Measurements from ENCODE around the gene CRMP1. TPM values are rescaled to one million over a fixed set of nuclear protein-coding genes. Genes with fewer than 3 reads are reported as not detected.

The CRMP1 gene
- total RNA-seq, 1 donor from 2014 or later: 67.4 TPM

DNA sequence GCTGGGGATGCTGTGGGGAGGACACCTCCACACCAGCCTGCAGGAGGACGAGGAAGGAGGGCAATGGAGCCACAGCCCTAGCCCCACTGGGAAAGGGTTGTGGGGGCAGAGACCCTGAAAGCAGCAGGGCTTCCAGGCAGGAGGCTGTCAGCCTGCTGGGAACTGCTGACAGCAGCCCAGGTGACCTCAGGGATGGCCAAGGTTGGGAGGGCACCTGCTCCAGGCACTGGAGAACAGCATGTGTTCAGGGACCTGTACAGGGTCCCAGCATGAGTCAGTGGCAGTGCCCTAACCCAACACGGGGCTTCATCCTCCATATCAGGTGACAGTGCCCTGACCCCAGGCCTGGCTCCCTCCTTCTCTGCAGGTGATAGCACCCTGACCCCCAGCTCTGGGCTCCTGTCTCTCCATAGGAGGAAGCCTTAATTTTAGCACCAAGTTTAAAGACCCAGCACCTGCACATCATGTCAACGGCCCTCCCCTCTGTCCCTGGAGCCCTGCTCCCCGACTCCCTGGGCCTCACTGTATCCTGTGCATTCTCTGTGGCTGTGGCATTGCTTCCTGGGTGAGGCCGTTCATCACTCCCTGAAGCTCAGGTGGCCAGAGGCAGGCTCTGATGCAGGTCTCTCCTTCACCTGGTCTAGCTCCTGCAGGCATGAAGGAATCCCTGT is 66.3 kb downstream of the CRMP1 start:
- peaks cover 31% of the 10 kb centered on the region for H3K36me3 ChIP-seq (ENCODE audit: insufficient read depth, low read length)
- DNase-seq (ENCODE audit: low read depth) (no peak), FAIRE-seq (no peak)
- H3K27ac ChIP-seq (ENCODE audit: low read depth, low read length): no peak overlapping the region
- no peaks in the 10 kb centered on the region for H3K9me3 Mint-ChIP-seq (ENCODE audit: unreplicated experiment)
- H3K79me2 ChIP-seq (ENCODE audit: insufficient read depth, low read length): no peaks in the 10 kb centered on the region
- no peak overlapping the region for H3K4me2 ChIP-seq (ENCODE audit: low read length)
- no peaks in the 10 kb centered on the region for H3K4me1 ChIP-seq (ENCODE audit: insufficient read depth, low read length)
- peaks cover 66% of the 10 kb centered on the region for H4K20me1 ChIP-seq (ENCODE audit: insufficient read depth, low read length)
- no peak overlapping the region for H3K9ac ChIP-seq (ENCODE audit: low read length)
- H3K4me1 Mint-ChIP-seq (ENCODE audit: low read depth, unreplicated experiment): peaks cover 4% of the 10 kb centered on the region
- no peaks in the 10 kb centered on the region for H3K27me3 Mint-ChIP-seq (ENCODE audit: low read depth, unreplicated experiment)
- peaks cover 21% of the 10 kb centered on the region for H3K36me3 Mint-ChIP-seq (ENCODE audit: low read depth, unreplicated experiment)
- no peak overlapping the region for H3K27ac Mint-ChIP-seq (ENCODE audit: unreplicated experiment)
- no peak for TF ChIP-seq EZH2 (IDR thresholded peaks at IDR 0.05; ENCODE audit: insufficient read depth, low read length)
- TF ChIP-seq, protein P1, sequence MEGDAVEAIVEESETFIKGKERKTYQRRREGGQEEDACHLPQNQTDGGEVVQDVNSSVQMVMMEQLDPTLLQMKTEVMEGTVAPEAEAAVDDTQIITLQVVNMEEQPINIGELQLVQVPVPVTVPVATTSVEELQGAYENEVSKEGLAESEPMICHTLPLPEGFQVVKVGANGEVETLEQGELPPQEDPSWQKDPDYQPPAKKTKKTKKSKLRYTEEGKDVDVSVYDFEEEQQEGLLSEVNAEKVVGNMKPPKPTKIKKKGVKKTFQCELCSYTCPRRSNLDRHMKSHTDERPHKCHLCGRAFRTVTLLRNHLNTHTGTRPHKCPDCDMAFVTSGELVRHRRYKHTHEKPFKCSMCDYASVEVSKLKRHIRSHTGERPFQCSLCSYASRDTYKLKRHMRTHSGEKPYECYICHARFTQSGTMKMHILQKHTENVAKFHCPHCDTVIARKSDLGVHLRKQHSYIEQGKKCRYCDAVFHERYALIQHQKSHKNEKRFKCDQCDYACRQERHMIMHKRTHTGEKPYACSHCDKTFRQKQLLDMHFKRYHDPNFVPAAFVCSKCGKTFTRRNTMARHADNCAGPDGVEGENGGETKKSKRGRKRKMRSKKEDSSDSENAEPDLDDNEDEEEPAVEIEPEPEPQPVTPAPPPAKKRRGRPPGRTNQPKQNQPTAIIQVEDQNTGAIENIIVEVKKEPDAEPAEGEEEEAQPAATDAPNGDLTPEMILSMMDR (IDR thresholded peaks at IDR 0.05; ENCODE audit: insufficient read depth, low read depth, low read length): no peak
- H3K9me3 ChIP-seq (ENCODE audit: insufficient read depth, low read depth, low read length): no peaks in the 10 kb centered on the region
- no peak overlapping the region for H3K4me3 ChIP-seq (ENCODE audit: insufficient read depth, low read depth, low read length)
- no peak overlapping the region for H3K4me3 Mint-ChIP-seq (ENCODE audit: unreplicated experiment)
- H2AFZ ChIP-seq (ENCODE audit: low read depth, low read length): no peak overlapping the region
- H3K27me3 ChIP-seq (ENCODE audit: insufficient read depth, low read length): no peaks in the 10 kb centered on the region

DNA sequence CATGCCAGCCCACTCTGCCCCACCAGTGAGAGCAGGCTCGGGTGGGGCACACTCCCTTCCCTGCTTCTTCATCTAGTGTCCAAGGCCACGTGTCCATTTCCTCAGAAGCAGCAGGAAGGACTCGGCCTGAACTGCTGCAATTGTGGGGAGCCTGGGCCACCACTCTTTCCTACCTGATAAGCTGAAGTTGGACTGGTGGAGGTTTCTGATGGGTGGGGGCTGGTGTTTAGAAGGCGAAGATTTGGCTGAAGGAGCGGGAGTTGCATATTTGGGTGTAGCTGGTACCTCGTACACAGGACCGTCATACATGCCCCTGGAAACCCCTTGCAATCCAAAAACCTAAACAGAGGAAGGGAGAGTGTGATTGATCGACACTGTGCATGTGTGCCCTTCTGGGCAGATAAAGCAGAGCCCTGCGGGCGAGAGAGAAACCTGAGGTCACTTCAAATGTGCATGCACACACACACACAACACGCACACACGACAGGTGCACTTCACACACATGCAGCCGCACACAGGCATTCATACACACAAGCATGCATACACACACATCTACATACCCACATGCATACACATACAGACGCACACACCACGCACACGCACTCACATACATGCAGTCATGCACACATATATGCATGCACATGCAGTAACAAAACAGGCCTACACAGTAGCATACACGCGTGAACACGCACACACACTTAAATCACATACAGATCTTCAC is 67.4 kb downstream of the CRMP1 start:
- H3K27me3 ChIP-seq (ENCODE audit: insufficient read depth, low read length): no peaks in the 10 kb centered on the region
- H4K20me1 ChIP-seq (ENCODE audit: insufficient read depth, low read length): peaks cover 77% of the 10 kb centered on the region
- no peaks in the 10 kb centered on the region for H3K9me3 ChIP-seq (ENCODE audit: insufficient read depth, low read depth, low read length)
- H3K9ac ChIP-seq (ENCODE audit: low read length): no peak overlapping the region
- DNase-seq (ENCODE audit: low read depth) (no peak), FAIRE-seq (no peak)
- no peak overlapping the region for H3K4me2 ChIP-seq (ENCODE audit: low read length)
- peaks cover 42% of the 10 kb centered on the region for H3K36me3 ChIP-seq (ENCODE audit: insufficient read depth, low read length)
- Mint-ChIP-seq H3K4me3 (ENCODE audit: unreplicated experiment) (no peak overlapping the region), H3K27me3 (ENCODE audit: low read depth, unreplicated experiment) (no peaks in the 10 kb centered on the region), H3K4me1 (ENCODE audit: low read depth, unreplicated experiment) (peaks cover 4% of the 10 kb centered on the region), H3K36me3 (ENCODE audit: low read depth, unreplicated experiment) (peaks cover 28% of the 10 kb centered on the region), H3K27ac (ENCODE audit: unreplicated experiment) (no peak overlapping the region), H3K9me3 (ENCODE audit: unreplicated experiment) (no peaks in the 10 kb centered on the region)
- H3K27ac ChIP-seq (ENCODE audit: low read depth, low read length): no peak overlapping the region
- no peak for TF ChIP-seq EZH2 (IDR thresholded peaks at IDR 0.05; ENCODE audit: insufficient read depth, low read length)
- TF ChIP-seq, protein P1 (IDR thresholded peaks at IDR 0.05; ENCODE audit: insufficient read depth, low read depth, low read length): no peak
- no peak overlapping the region for H2AFZ ChIP-seq (ENCODE audit: low read depth, low read length)
- no peak overlapping the region for H3K4me3 ChIP-seq (ENCODE audit: insufficient read depth, low read depth, low read length)
- H3K79me2 ChIP-seq (ENCODE audit: insufficient read depth, low read length): no peaks in the 10 kb centered on the region
- H3K4me1 ChIP-seq (ENCODE audit: insufficient read depth, low read length): no peaks in the 10 kb centered on the region

DNA sequence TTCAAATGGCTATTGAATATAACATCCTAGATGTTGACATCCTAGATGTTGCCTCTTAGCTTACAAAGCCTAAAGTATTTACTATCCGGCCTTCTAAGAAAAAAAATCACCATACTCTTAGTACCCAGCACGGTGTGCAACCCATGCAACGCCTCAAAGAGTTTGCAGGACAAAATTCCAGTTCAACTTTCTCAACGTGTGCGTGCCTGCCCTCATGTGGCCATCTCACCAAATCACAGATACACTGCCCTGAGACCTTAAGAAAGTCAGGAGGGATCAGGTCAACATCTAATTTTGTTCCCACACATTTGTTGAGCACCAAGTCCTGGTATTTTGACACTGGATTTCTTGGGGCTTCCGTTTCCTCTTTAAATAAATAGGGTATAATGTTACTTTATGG is 68.3 kb downstream of the CRMP1 start:
- FAIRE-seq (peak; percentile 91), DNase-seq (ENCODE audit: low read depth) (no peak)
- no peaks in the 10 kb centered on the region for H3K9me3 Mint-ChIP-seq (ENCODE audit: unreplicated experiment)
- H2AFZ ChIP-seq (ENCODE audit: low read depth, low read length): no peak overlapping the region
- no peaks in the 10 kb centered on the region for H3K27me3 Mint-ChIP-seq (ENCODE audit: low read depth, unreplicated experiment)
- no peak overlapping the region for H3K9ac ChIP-seq (ENCODE audit: low read length)
- no peaks in the 10 kb centered on the region for H3K9me3 ChIP-seq (ENCODE audit: insufficient read depth, low read depth, low read length)
- H3K36me3 Mint-ChIP-seq (ENCODE audit: low read depth, unreplicated experiment): peaks cover 34% of the 10 kb centered on the region
- peaks cover 85% of the 10 kb centered on the region for H4K20me1 ChIP-seq (ENCODE audit: insufficient read depth, low read length)
- H3K79me2 ChIP-seq (ENCODE audit: insufficient read depth, low read length): no peaks in the 10 kb centered on the region
- no peak overlapping the region for H3K4me3 Mint-ChIP-seq (ENCODE audit: unreplicated experiment)
- no peaks in the 10 kb centered on the region for H3K4me1 ChIP-seq (ENCODE audit: insufficient read depth, low read length)
- no peaks in the 10 kb centered on the region for H3K27me3 ChIP-seq (ENCODE audit: insufficient read depth, low read length)
- peaks cover 50% of the 10 kb centered on the region for H3K36me3 ChIP-seq (ENCODE audit: insufficient read depth, low read length)
- no peak overlapping the region for H3K4me2 ChIP-seq (ENCODE audit: low read length)
- H3K4me1 Mint-ChIP-seq (ENCODE audit: low read depth, unreplicated experiment): peaks cover 4% of the 10 kb centered on the region
- H3K27ac ChIP-seq (ENCODE audit: low read depth, low read length): no peak overlapping the region
- TF ChIP-seq EZH2 (IDR thresholded peaks at IDR 0.05; ENCODE audit: insufficient read depth, low read length): no peak
- TF ChIP-seq, protein P1 (IDR thresholded peaks at IDR 0.05; ENCODE audit: insufficient read depth, low read depth, low read length): peak; percentile 63
- H3K4me3 ChIP-seq (ENCODE audit: insufficient read depth, low read depth, low read length): no peak overlapping the region
- peak overlapping the region; percentile 65 for H3K27ac Mint-ChIP-seq (ENCODE audit: unreplicated experiment)
